Tibial artery (tissue), 4 donors: ENCODE measurements around the gene NUCB1.
"Not testable (repeated sequence)": the region's sequence is repeated elsewhere in the genome, so short reads cannot be mapped to it uniquely, and the experiment has no call there.

Source experiments
- DNase-seq, 2 donors: peaks; one replicate each; pipeline ENCODE4 v3.0.0-alpha.2; 2019
- H3K27ac ChIP-seq, 2 donors: fragments of 200-600 bp; sonication (generic) in 1 of 2; 1 replicate in 1 of 2; 2 replicates in 1 of 2; pipeline ENCODE4 v1.5.1; 2018 to 2019; ENCODE audit warnings: mild to moderate bottlenecking in 1 of 2
- H3K27me3 ChIP-seq, 2 donors: fragments of 200-600 bp; sonication (generic) in 1 of 2; one replicate each; pipeline versions ENCODE4 v1.5.1 to v1.6.0; 2016 to 2019
- H3K36me3 ChIP-seq, 3 donors: fragments of 200-600 bp; sonication (generic) in 2 of 3; one replicate each; pipeline ENCODE4 v1.5.1; 2016 to 2019; ENCODE audit warnings: mild to moderate bottlenecking in 2 of 3
- H3K4me1 ChIP-seq, 4 donors: fragments of 200-600 bp; sonication (generic) in 2 of 4; 1 replicate in 3 of 4; 2 replicates in 1 of 4; pipeline ENCODE4 v1.5.1; 2016 to 2019
- H3K4me3 ChIP-seq, 2 donors: fragments of 200-600 bp; sonication (generic) in 1 of 2; 1 replicate in 1 of 2; 2 replicates in 1 of 2; pipeline ENCODE4 v1.5.1; 2018 to 2019; ENCODE audit warnings: mild to moderate bottlenecking in 2 of 2
- H3K9me3 ChIP-seq, 3 donors: fragments of 200-600 bp; sonication (generic) in 1 of 3; one replicate each; pipeline ENCODE4 v1.5.1; 2016 to 2019
- intact Hi-C: fragments of 100-400 bp; cut with DNase I; formaldehyde crosslinking; loops from one replicate; pipeline ENCODE4 v1.15.0; 2023; ENCODE audit warnings: low total_unique reads
- TF ChIP-seq, protein P1 (sequence below), 2 experiments: fragments of 200-600 bp in 1 of 2; fragments of 450-650 bp in 1 of 2; IDR thresholded peaks; one replicate each; pipeline ENCODE4 v1.5.1; 2017 to 2019; ENCODE audit warnings: antibody characterized with exemption in 2 of 2, mild to moderate bottlenecking in 1 of 2, moderate library complexity in 1 of 2

The NUCB1 gene

DNA sequence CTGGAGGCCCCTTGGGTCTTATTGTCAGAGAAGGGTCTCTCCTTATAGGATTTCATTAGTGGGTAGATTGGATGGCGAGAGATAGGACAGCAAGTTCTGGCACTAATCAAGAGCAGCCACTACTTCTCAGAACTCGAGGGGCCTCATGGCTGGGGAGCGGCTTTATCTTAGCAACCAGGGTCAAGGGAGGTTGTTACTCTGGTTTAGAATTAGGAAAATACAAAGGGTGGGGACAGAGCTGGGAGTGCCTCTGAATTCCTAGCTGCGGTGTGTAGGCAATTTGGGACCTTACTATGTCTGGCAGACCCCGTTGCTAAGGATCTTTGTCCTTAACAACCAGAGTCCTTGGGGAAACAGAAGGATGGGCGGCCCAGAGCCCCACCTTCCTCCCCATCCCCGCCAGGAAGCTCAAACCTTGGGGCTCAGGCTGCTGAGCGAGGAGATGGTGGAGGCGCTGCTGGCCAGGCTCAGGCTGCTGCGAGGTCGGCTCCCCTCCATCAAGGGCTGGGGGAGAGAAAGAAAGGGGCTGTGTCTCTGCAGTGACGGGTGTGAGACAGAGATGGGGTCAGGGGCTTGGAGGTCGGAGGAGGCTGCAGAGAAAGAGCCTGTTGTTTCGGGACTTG lies 32.9 kb upstream of the NUCB1 start:
- peaks cover 5 to 35% (median 23%) of the 10 kb centered on the region in 4 donors for H3K4me1 ChIP-seq
- H3K27me3 ChIP-seq, result no peaks in the 10 kb centered on the region
- peaks cover 0 to 15% (median 6%) of the 10 kb centered on the region in 3 donors for H3K36me3 ChIP-seq
- peak overlapping the region; percentile 32 to 49 for H3K4me3 ChIP-seq
- peak overlapping the region; percentile 79 to 85 for H3K27ac ChIP-seq
- intact Hi-C loops, result no loop called here
- TF ChIP-seq, protein P1, sequence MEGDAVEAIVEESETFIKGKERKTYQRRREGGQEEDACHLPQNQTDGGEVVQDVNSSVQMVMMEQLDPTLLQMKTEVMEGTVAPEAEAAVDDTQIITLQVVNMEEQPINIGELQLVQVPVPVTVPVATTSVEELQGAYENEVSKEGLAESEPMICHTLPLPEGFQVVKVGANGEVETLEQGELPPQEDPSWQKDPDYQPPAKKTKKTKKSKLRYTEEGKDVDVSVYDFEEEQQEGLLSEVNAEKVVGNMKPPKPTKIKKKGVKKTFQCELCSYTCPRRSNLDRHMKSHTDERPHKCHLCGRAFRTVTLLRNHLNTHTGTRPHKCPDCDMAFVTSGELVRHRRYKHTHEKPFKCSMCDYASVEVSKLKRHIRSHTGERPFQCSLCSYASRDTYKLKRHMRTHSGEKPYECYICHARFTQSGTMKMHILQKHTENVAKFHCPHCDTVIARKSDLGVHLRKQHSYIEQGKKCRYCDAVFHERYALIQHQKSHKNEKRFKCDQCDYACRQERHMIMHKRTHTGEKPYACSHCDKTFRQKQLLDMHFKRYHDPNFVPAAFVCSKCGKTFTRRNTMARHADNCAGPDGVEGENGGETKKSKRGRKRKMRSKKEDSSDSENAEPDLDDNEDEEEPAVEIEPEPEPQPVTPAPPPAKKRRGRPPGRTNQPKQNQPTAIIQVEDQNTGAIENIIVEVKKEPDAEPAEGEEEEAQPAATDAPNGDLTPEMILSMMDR (IDR thresholded peaks at IDR 0.05), result no peak
- H3K9me3 ChIP-seq, result no peaks in the 10 kb centered on the region
- no peak for DNase-seq

DNA sequence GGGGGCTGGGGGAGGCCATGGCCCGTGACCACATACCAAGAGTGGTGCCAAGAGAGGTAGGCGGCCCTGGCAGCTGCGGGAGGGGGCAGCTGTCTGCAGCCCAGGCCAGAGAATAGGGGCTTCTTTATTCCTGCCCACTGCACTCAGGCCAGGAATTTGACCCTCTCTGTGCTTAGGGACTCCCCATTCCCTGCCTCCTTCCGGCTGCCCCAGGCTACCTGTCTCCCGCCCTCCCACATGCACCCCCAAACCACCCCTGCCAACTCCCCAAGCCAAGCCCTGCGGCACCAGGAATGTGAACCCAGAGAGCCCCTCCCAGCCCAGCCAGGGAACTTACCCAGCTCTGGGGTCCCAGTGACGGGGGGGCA lies 32.4 kb upstream of the NUCB1 start:
- Histone ChIP-seq H3K9me3 (no peaks in the 10 kb centered on the region), H3K4me3 (peak overlapping the region; percentile 32 to 49), H3K27ac (peak overlapping the region; percentile 79 to 85), H3K27me3 (no peaks in the 10 kb centered on the region), H3K4me1 (peaks cover 5 to 35% (median 23%) of the 10 kb centered on the region in 4 donors), H3K36me3 (peaks cover 0 to 15% (median 6%) of the 10 kb centered on the region in 3 donors)
- TF ChIP-seq, protein P1 (IDR thresholded peaks at IDR 0.05), result no peak
- intact Hi-C loops, result no loop called here
- no peak for DNase-seq

DNA sequence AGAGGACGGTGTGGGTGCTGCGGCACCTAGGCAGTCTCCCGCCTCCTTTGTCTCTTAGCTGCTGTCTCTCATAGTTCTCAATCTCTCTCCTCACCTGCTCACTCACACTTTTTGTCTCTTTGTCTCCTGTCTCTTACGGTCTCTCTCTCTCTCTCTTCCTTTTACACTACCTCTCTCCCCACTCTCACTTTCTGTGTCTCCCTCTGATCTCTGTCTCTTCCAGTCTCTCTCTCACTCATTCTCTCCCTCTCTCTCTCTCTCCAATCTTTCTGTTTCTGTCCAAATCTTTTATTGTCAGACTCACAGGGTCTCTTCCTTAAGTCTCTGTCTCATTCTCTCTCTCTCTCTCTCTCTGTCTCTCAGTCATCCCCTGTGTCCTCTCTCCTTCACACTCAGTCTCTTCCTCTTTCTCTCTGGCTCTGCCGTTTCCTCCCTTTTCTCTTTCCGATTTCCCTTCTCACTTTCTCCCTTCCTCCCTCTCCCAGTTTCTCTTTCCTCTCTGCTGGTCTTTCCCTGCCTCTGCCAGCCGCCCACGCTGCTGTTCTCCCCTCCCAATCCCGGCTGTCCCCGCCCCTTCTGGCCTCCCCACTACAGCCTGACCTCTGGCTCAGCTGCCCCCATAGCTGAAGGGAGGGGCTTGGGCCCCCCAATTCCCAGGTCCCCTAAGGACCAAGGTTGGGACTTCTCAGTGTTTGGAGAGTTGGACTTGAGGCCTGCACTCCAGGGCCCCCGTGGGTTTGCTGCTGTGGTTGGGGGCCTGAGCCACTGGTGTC lies 31.8 kb upstream of the NUCB1 start, which contains the start of gene PLEKHA4:
Gene PLEKHA4, minus strand, starts transcription at position 504 of the 773 bp plus-strand sequence. CDS start 997 bp downstream, outside the sequence.
- Histone ChIP-seq H3K9me3 (no peaks in the 10 kb centered on the region), H3K27me3 (no peaks in the 10 kb centered on the region), H3K27ac (peak within 1 kb of the TSS; percentile 79 to 85), H3K4me3 (peak within 1 kb of the TSS; percentile 32 to 49), H3K4me1 (peaks cover 5 to 35% (median 23%) of the 10 kb centered on the region in 4 donors), H3K36me3 (peaks cover under 1 to 17% (median 7%) of the 10 kb centered on the region in 3 donors)
- TF ChIP-seq, protein P1 (IDR thresholded peaks at IDR 0.05), result no peak
- intact Hi-C loops, result no loop called here
- peak; percentile 76 to 87 for DNase-seq

DNA sequence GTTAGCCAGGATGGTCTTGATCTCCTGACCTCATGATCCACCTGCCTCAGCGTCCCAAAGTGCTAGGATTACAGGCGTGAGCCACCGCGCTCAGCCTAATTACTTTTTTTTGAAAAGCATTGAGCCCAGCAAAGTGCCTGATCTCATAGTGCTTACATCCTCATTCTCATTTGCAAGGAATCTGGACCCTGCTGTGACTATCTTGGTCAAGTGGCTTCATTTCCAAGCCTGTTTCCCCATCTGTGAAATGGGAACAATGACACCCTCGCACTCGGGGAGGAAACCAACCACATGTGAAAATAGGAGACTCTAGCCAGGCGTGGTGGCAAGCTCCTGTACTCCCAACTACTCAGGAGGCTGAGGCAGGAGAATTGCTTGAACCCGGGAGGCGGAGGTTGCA lies 30.1 kb upstream of the NUCB1 start:
- H3K4me3 ChIP-seq, result no peak overlapping the region
- H3K4me1 ChIP-seq, result peaks cover 5 to 43% (median 28%) of the 10 kb centered on the region in 4 donors
- H3K27ac ChIP-seq, result no peak overlapping the region
- no peak for DNase-seq
- no peaks in the 10 kb centered on the region for H3K9me3 ChIP-seq
- H3K36me3 ChIP-seq, result peaks cover 15 to 23% (median 16%) of the 10 kb centered on the region in 3 donors
- intact Hi-C loops, result loop anchor here (5.0 to 10.0 kb wide), 2 partner anchors 95 to 247 kb away; partner anchors contain the start of genes C19orf73, FTL and PPFIA3
- no peaks in the 10 kb centered on the region for H3K27me3 ChIP-seq
- TF ChIP-seq, protein P1 (IDR thresholded peaks at IDR 0.05), result no peak

DNA sequence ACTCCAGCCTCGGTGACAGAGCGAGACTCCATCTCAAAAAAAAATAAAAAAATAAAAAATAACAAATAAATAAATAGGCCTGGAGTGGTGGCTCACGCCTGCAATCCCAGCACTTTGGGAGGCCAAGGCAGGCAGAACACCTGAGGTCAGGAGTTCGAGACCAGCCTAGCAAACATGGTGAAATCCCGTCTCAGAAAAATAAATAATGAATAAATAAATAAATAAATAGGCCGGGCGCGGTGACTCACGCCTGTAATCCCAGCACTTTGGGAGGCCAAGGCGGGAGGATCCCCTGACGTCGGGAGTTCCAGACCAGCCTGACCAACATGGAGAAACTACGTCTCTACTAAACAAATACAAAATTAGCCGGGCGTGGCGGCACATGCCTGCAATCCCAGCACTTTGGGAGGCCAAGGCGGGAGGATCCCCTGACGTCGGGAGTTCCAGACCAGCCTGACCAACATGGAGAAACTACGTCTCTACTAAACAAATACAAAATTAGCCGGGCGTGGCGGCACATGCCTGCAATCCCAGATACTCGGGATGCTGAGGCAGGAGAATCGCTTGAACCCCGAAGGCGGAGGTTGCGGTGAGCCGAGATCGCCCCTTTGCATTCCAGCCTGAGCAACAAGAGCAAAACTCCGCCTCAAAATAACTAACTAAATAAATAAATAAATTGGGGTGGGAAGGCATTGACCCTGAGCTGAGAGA lies 28.5 kb upstream of the NUCB1 start:
- intact Hi-C loops, result loop anchor here (5.0 to 10.0 kb wide), 2 partner anchors 93 to 246 kb away; partner anchors contain the start of genes C19orf73, FTL and PPFIA3
- Histone ChIP-seq H3K27ac (peak overlapping the region; percentile 99 to 100), H3K4me1 (peaks cover 5 to 55% (median 39%) of the 10 kb centered on the region in 4 donors), H3K4me3 (peak overlapping the region; percentile 95 to 100), H3K36me3 (peaks cover 28 to 32% (median 31%) of the 10 kb centered on the region in 3 donors)
- not testable (repeated sequence) for H3K27me3 ChIP-seq, DNase-seq, H3K9me3 ChIP-seq
